ENCODE measurements around the gene GALNT17.

GRCh38 chr7:71312755-71313490, 181.0 kb downstream of the GALNT17 start:
- TF ChIP-seq, protein P1, sequence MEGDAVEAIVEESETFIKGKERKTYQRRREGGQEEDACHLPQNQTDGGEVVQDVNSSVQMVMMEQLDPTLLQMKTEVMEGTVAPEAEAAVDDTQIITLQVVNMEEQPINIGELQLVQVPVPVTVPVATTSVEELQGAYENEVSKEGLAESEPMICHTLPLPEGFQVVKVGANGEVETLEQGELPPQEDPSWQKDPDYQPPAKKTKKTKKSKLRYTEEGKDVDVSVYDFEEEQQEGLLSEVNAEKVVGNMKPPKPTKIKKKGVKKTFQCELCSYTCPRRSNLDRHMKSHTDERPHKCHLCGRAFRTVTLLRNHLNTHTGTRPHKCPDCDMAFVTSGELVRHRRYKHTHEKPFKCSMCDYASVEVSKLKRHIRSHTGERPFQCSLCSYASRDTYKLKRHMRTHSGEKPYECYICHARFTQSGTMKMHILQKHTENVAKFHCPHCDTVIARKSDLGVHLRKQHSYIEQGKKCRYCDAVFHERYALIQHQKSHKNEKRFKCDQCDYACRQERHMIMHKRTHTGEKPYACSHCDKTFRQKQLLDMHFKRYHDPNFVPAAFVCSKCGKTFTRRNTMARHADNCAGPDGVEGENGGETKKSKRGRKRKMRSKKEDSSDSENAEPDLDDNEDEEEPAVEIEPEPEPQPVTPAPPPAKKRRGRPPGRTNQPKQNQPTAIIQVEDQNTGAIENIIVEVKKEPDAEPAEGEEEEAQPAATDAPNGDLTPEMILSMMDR (IDR thresholded peaks at IDR 0.05), result no peak
- no peak for TF ChIP-seq POLR2A (IDR thresholded peaks at IDR 0.05)
